ENCODE results near the gene CMYA5. TPM values are rescaled to one million over a fixed set of nuclear protein-coding genes. Genes with fewer than 3 reads are reported as not detected.

Gene CMYA5
- total RNA-seq, 2 donors from 2014 or later, result 13.8 to 26.1 TPM

GRCh38 chr5:79707535-79707934 lies 17.9 kb downstream of the CMYA5 start:
- H3K36me3 ChIP-seq, result no peaks in the 10 kb centered on the region
- TF ChIP-seq POLR2AphosphoS5 (IDR thresholded peaks at IDR 0.05), result no peak
- TF ChIP-seq CTCF (IDR thresholded peaks at IDR 0.05), result no peak
- no peak for TF ChIP-seq POLR2A (IDR thresholded peaks at IDR 0.05)
- H3K9me3 ChIP-seq, result no peaks in the 10 kb centered on the region
- intact Hi-C loops (cut with DNase I), result no loop called here
- no peak overlapping the region for H3K27ac ChIP-seq
- H3K4me1 ChIP-seq (replicated peaks), result no peaks in the 10 kb centered on the region
- no peak for DNase-seq (ENCODE audit: low spot score)
- no peak overlapping the region for H3K4me3 ChIP-seq
- WGBS, result 61% methylated on average over 3 of the region's 3 CpGs
- H3K27me3 ChIP-seq (replicated peaks; ENCODE audit: insufficient read depth), result no peaks in the 10 kb centered on the region

GRCh38 chr5:79712741-79713140 lies 23.1 kb downstream of the CMYA5 start:
- Histone ChIP-seq H3K4me1 (replicated peaks) (no peaks in the 10 kb centered on the region), H3K4me3 (no peak overlapping the region), H3K27ac (no peak overlapping the region), H3K27me3 (replicated peaks; ENCODE audit: insufficient read depth) (no peaks in the 10 kb centered on the region), H3K36me3 (no peaks in the 10 kb centered on the region), H3K9me3 (no peaks in the 10 kb centered on the region)
- TF ChIP-seq POLR2AphosphoS5 (IDR thresholded peaks at IDR 0.05) (no peak), CTCF (IDR thresholded peaks at IDR 0.05) (no peak), POLR2A (IDR thresholded peaks at IDR 0.05) (no peak)
- no peak for DNase-seq (ENCODE audit: low spot score)
- intact Hi-C loops (cut with DNase I), result no loop called here

GRCh38 chr5:79713727-79714126 lies 24.1 kb downstream of the CMYA5 start:
- Histone ChIP-seq H3K36me3 (no peaks in the 10 kb centered on the region), H3K4me3 (no peak overlapping the region), H3K4me1 (replicated peaks) (no peaks in the 10 kb centered on the region), H3K27me3 (replicated peaks; ENCODE audit: insufficient read depth) (no peaks in the 10 kb centered on the region), H3K9me3 (no peaks in the 10 kb centered on the region), H3K27ac (no peak overlapping the region)
- 96% methylated on average over 7 of the region's 7 CpGs for WGBS
- intact Hi-C loops (cut with DNase I), result no loop called here
- TF ChIP-seq POLR2A (IDR thresholded peaks at IDR 0.05), result no peak
- TF ChIP-seq CTCF (IDR thresholded peaks at IDR 0.05), result no peak
- no peak for TF ChIP-seq POLR2AphosphoS5 (IDR thresholded peaks at IDR 0.05)
- DNase-seq (ENCODE audit: low spot score), result no peak

- Histone ChIP-seq H3K27ac (no peak overlapping the region), H3K9me3 (no peaks in the 10 kb centered on the region), H3K36me3 (no peaks in the 10 kb centered on the region), H3K27me3 (replicated peaks; ENCODE audit: insufficient read depth) (no peaks in the 10 kb centered on the region), H3K4me1 (replicated peaks) (no peaks in the 10 kb centered on the region), H3K4me3 (no peak overlapping the region)
- TF ChIP-seq POLR2AphosphoS5 (IDR thresholded peaks at IDR 0.05), result no peak
- no peak for TF ChIP-seq POLR2A (IDR thresholded peaks at IDR 0.05)
- no peak for TF ChIP-seq CTCF (IDR thresholded peaks at IDR 0.05)
- no peak for DNase-seq (ENCODE audit: low spot score)
- intact Hi-C loops (cut with DNase I), result no loop called here
- 51% methylated on average over 1 of the region's 1 CpG for WGBS
Measured at GRCh38 chr5:79716839-79717238, 27.2 kb downstream of the CMYA5 start.

GRCh38 chr5:79720096-79720495 lies 30.5 kb downstream of the CMYA5 start:
- TF ChIP-seq POLR2A (IDR thresholded peaks at IDR 0.05) (no peak), POLR2AphosphoS5 (IDR thresholded peaks at IDR 0.05) (no peak), CTCF (IDR thresholded peaks at IDR 0.05) (no peak)
- Histone ChIP-seq H3K9me3 (no peaks in the 10 kb centered on the region), H3K27me3 (replicated peaks; ENCODE audit: insufficient read depth) (no peaks in the 10 kb centered on the region), H3K27ac (no peak overlapping the region), H3K4me3 (no peak overlapping the region), H3K4me1 (replicated peaks) (no peaks in the 10 kb centered on the region), H3K36me3 (no peaks in the 10 kb centered on the region)
- no peak for DNase-seq (ENCODE audit: low spot score)
- intact Hi-C loops (cut with DNase I), result no loop called here

Measured in prostate gland (tissue), 2 donors.